ENCODE results near the gene RHOV.

DNA sequence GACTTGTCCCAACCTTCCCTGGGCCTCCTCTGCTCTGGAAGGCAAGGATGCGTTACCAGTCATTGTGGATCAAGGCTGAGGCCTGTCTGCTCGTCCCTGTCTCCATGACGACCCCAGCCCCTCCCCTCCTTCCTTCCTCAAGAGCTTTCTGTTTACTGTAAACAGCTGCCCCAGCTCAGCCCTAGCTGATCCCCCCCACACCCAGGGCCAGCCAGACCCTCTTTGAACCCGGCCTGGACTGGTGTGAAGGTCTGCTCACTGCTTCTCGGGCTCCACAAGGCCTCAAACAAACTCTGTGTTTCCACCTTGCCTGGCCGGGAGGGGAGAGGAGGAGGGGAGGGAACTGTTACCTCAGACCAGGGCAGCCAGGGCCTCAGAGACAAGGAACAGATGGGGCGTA lies 37.1 kb upstream of the RHOV start:
- TF ChIP-seq POLR2A (IDR thresholded peaks at IDR 0.05): no peak
- TF ChIP-seq, protein P1, sequence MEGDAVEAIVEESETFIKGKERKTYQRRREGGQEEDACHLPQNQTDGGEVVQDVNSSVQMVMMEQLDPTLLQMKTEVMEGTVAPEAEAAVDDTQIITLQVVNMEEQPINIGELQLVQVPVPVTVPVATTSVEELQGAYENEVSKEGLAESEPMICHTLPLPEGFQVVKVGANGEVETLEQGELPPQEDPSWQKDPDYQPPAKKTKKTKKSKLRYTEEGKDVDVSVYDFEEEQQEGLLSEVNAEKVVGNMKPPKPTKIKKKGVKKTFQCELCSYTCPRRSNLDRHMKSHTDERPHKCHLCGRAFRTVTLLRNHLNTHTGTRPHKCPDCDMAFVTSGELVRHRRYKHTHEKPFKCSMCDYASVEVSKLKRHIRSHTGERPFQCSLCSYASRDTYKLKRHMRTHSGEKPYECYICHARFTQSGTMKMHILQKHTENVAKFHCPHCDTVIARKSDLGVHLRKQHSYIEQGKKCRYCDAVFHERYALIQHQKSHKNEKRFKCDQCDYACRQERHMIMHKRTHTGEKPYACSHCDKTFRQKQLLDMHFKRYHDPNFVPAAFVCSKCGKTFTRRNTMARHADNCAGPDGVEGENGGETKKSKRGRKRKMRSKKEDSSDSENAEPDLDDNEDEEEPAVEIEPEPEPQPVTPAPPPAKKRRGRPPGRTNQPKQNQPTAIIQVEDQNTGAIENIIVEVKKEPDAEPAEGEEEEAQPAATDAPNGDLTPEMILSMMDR (IDR thresholded peaks at IDR 0.05): no peak
